Measurements from ENCODE around the gene STUM.
"Not testable (repeated sequence)": the region's sequence is repeated elsewhere in the genome, so short reads cannot be mapped to it uniquely, and the experiment has no call there.

The STUM gene

GRCh38 chr1:226581650-226582330, 33.2 kb downstream of the STUM start:
- DNase-seq (ENCODE audit: low read depth) = no peak

- no peak for DNase-seq (ENCODE audit: low read depth)
Observed at GRCh38 chr1:226582966-226583365, 34.4 kb downstream of the STUM start.

- DNase-seq (ENCODE audit: low read depth) = no peak
Observed at GRCh38 chr1:226584164-226584563, 35.6 kb downstream of the STUM start.

- DNase-seq (ENCODE audit: low read depth) = no peak
Observed at GRCh38 chr1:226586116-226586515, 37.6 kb downstream of the STUM start.

- DNase-seq (ENCODE audit: low read depth) = no peak
Observed at GRCh38 chr1:226586650-226587422, 38.3 kb downstream of the STUM start.

- DNase-seq (ENCODE audit: low read depth) = peak; percentile 80
Observed at GRCh38 chr1:226588484-226588883, 39.9 kb downstream of the STUM start.

GRCh38 chr1:226589008-226589733, 40.6 kb downstream of the STUM start:
- peak; percentile 89 for DNase-seq (ENCODE audit: low read depth)

- no peak for DNase-seq (ENCODE audit: low read depth)
Observed at GRCh38 chr1:226590614-226591013, 42.0 kb downstream of the STUM start.

GRCh38 chr1:226593541-226593940, 45.0 kb downstream of the STUM start:
- no peak for DNase-seq (ENCODE audit: low read depth)

GRCh38 chr1:226596531-226597165, 48.1 kb downstream of the STUM start:
- DNase-seq (ENCODE audit: low read depth) = no peak

- DNase-seq (ENCODE audit: low read depth) = no peak
Observed at GRCh38 chr1:226597616-226598454, 49.3 kb downstream of the STUM start.

GRCh38 chr1:226598455-226598849, 49.9 kb downstream of the STUM start:
- no peak for DNase-seq (ENCODE audit: low read depth)

GRCh38 chr1:226598955-226599354, 50.4 kb downstream of the STUM start:
- not testable (repeated sequence) for DNase-seq (ENCODE audit: low read depth)

GRCh38 chr1:226599636-226600238, 51.2 kb downstream of the STUM start:
- no peak for DNase-seq (ENCODE audit: low read depth)

GRCh38 chr1:226600254-226600653, 51.7 kb downstream of the STUM start:
- no peak for DNase-seq (ENCODE audit: low read depth)

GRCh38 chr1:226601456-226601855, 52.9 kb downstream of the STUM start:
- DNase-seq (ENCODE audit: low read depth) = no peak

- peak; percentile 80 for DNase-seq (ENCODE audit: low read depth)
Observed at GRCh38 chr1:226602186-226603021, 53.8 kb downstream of the STUM start.

GRCh38 chr1:226603022-226603857, 54.7 kb downstream of the STUM start:
- no peak for DNase-seq (ENCODE audit: low read depth)

- no peak for DNase-seq (ENCODE audit: low read depth)
Observed at GRCh38 chr1:226603858-226604559, 55.4 kb downstream of the STUM start.

Measured in amniotic epithelial cell (primary cell).